Stimulated activated CD4-positive, alpha-beta T cell treated with anti-CD3 and anti-CD28 coated beads, TNF-alpha, amount 100 ng/mL, for 1 hour (primary cell): ENCODE data around the gene KDM4C.

Experiments
- DNase-seq, 3 donors: peaks; one replicate each; pipeline ENCODE4 v3.0.0-alpha.2; 2020; ENCODE audit warnings: low read depth in 3 of 3, low spot score in 1 of 3

KDM4C gene

GRCh38 chr9:7093040-7093439, 335.3 kb downstream of the KDM4C start:
- DNase-seq: no peak

- DNase-seq: no peak
Observed at GRCh38 chr9:7094052-7094451, 336.3 kb downstream of the KDM4C start.

DNA sequence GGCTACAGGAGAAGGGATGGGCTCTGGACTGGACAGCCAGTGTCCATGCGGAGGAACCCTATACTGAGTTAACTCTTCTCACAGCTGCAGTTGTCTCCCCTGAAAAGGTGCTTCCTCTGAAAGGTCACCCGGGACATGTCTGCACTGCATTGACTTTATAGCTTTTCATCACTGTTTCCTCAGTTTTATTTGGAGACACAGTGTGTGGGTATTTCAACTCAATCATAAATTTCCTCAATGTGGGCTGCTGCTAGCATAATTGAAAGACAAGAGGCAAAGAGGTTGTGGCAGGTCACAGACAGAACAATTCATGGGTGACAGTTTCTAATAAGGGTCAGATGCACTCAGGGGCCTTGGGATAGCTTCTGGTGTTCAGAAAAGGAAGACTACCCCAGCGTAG, 336.8 kb downstream of the KDM4C start:
- DNase-seq: no peak

DNA sequence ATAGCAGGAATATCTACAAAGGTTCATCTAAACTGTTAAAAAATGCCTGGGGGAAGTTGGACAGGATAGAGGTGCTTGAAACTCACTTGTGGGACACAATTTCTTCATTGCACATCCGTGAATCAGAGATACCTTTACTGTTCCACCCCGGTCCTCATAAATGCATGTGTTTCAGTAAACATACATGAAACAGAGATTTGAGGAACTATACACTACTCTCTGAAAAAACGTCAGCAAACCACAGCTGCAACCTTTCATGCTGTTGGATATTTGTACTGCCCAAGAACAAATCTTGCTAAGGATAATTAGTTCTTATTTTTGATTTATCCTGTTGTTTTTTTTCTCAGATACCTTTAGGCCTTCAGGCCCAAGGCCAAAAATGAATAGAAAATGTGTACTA, 337.3 kb downstream of the KDM4C start:
- no peak for DNase-seq

- DNase-seq: no peak
Observed at GRCh38 chr9:7097040-7097715, 339.4 kb downstream of the KDM4C start.

- DNase-seq: no peak
Observed at GRCh38 chr9:7097785-7098752, 340.3 kb downstream of the KDM4C start.

DNA sequence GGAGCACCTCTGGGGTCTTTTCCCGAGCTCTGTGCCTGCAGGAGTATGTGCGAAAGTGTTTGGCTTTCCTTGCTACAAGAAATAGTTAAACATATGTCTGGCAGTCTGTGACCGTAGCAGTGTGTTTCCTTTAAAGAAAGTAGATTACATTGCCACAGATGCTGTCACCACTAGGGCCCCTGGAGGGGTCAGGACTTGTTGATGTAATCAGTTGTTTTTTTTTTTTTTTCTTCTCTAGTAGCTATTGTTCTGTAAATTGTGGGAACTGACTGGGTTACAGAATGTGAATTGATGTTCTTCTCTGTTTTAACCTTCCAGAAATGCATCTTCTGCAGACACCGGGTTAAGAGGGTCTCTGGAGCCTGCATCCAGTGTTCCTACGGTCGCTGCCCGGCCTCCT, 345.6 kb downstream of the KDM4C start:
- DNase-seq: no peak

GRCh38 chr9:7103771-7104170, 346.0 kb downstream of the KDM4C start:
- no peak for DNase-seq

GRCh38 chr9:7104625-7105024, 346.9 kb downstream of the KDM4C start:
- DNase-seq: no peak

DNA sequence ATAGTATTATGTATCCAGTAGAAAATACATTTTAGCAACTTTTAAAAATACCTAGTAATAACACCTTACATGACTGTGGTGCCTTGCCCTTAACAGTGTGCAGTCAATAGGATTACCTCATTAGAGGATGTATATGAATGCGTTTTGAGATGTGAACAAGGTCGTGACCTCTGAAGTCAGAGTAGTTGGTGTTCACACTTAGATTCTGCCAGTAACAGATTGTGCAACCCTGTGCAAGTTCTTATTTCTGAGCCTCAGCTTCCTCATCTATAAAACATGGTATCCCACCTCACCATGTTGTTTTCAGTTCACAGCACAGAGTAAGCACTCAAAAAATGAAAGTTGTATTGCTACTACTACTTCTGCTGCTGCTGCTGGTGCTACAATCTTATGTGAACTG, 347.3 kb downstream of the KDM4C start:
- no peak for DNase-seq

DNA sequence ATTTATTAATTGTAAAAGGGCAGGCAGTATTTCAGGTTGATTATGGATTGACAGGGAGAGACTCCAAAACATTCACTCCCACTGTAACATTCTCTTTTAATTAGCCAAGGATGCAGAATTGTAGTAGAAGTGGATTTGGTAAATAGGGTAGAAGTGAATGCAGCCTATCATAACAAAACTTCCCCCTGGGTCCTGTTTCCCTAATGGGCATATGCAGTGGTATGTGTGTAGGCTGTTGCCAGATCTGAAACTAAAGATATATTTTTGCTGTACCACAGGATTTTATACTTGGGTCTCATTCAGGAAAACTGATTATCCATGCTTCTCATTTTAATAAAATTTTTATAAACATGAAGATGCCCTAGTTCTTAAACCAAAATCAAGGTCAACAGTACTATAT, 351.2 kb downstream of the KDM4C start:
- DNase-seq: no peak

DNA sequence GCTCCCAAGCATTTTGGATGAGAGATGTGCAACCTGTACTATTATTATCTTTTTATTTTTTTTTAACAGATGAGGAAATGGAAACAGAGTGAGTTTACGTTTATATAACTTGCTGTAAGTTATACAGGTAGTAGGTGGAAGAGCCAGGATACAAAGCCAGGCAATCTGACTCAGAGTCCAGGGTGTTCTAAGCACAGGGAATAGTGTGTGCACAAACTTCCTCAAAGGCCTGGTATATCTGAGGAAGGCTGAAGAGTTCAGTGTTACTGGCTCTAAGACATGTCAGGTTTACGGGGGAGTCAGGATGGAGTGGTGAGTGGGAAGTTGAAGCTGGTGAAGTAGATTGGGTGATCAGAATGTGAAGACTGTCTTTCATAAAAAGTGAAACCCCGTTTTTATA, 353.6 kb downstream of the KDM4C start:
- no peak for DNase-seq

DNA sequence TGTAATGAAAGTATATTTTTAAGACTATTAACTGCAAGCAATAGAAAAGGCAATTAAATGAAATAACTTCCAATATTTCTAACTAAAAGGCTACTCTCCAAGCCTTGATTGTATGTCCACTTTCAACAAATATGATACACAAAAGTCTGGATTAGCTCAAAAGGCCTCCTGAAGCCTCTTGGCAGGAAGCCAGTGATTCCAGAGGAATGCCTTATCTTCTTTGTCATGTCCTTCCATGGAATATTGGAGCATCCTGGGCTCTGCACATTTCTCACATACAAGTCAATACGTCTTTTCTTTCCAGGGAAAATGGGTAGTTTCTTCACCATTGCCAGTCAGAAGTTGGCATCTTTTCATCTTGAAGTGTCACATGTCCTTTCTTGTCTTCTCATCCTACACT, 357.8 kb downstream of the KDM4C start:
- DNase-seq: no peak

DNA sequence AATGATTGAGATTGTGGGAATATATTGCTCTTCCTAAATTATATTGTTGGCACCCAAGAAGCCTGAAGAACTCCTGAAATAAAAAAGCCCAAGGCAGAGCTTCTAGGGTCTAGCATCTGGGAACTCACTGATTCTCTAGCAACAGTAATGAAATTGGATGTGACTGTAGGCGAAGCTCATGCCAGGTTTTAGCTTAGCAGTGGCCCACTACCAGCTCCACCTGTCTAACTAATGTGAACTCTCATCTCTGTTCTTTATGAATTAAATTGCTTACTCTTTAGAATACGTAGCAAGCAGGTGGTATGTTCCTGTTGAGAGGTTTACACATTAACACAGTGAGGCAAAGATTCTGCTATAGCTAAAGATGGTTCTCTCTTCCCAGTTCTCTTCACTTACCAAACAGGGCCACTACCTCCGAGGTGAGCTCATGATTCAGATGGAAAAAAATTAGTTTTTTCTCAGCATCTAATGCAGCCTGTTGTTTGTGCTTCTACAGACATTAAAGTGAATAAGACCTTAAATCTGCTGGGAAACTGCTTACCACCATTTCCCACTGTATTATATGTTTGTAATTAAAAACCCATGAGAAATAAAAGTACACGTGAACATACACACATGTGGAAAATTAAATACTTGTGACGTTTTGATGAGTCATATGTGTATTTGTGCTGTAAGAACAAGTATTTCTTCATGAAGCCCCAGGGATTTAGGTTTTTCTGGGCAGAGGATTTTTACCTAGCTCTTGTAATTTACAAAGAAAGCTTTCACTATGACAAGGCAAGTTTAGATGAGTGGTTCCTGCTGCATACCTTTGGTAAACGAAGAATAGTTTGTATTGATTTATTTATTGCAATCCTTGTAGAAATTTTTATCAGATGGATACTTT, 360.1 kb downstream of the KDM4C start:
- no peak for DNase-seq

DNA sequence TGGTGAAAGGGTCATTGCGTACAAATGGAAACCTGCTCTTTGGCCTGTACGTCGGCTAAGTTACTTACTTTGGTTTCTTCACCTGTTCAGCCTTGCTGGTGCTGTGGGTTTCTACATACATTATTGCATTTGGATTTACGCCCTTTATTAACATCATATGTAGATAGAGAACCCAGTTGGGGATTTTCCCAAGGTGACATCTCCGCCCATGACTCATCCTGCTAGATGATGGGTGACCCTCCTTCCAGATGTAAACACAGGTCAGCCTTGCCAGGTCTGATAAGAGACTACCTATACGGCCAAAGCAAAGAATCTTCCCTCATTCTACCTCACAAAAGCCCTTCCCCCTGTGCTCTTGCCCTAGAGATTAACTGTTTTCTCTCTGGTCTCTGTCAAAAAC, 360.9 kb downstream of the KDM4C start:
- DNase-seq: no peak

DNA sequence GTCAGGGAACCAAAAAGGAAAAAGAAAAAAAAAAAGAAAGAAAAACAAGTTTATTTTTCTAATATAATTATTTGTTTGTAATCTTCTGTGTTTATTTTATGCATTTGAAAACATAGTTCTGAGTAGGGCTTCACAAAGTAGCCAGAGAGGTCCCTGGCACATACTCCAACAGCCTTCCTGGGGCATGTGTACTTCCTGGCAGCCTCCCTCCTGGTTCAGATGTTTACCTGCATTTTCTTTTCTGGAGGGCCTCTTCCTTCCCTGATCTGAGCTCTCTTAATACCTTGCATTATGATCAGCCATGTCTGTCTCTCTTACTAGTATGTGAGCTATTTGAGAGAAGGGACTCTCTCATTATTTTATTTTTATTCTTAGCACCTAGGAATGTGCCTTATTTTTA, 361.8 kb downstream of the KDM4C start:
- DNase-seq: no peak

DNA sequence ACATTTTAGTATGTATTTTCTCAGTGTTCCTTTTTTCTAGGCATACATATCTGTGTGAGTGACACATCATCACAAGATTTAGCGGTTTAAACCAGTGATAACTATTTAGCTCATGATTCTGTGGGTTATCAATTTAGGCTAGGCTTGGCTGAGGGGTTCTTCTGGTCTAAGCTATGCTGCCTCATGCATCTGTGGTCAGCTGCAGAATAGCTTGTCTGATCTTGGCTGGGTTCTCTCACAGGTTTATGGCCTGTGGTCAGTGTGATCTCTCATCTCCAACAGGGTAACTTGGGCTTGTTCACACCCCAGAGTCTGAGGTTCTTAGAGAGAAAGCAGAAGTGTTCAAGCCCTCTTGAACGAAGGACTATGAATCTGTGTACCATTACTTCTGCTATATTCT, 363.3 kb downstream of the KDM4C start:
- DNase-seq: no peak

DNA sequence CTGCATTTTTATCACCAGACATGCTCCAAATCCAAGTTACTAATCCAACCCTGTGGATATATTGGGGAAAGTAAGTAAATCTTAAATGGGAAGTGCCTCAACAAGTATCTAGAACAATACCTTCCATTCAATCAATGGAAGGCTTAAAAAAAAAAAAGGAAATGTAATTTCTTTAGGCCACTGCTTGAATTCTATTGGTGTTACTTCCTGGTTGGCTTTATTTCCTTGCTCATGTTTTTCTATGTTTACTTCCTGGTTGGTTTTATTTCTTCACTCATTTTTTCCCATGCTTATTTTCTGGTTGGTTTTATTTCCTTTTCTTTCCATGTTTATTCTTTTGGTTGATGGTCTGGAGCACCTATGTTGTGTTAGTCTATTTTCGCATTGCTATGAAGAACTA, 363.9 kb downstream of the KDM4C start:
- DNase-seq: no peak

- DNase-seq: no peak
Observed at GRCh38 chr9:7123743-7124142, 366.0 kb downstream of the KDM4C start.

- no peak for DNase-seq
Observed at GRCh38 chr9:7125231-7125630, 367.5 kb downstream of the KDM4C start.

DNA sequence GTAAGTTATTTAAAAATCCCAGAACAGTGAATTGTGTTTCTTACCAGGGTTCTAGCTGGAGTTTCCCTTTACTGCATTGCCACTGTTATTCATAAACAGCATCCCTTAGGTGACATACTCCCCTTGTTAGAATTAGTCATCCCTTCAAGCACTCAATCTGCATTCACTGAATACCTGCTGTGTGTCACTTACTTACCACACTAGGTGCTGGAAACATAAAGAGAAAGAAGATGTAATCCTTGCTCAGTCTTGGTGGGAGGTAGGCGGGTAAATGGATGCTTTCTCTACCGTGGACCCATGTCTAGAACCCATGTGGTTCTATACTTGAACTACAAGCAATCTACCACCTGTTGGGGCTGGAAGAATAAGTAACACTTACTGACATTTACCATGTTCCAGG, 371.6 kb downstream of the KDM4C start:
- no peak for DNase-seq
